OCI-LY7 (cell line): ENCODE data around the gene HHLA2. TPM values are rescaled to one million over a fixed set of nuclear protein-coding genes. Genes with fewer than 3 reads are reported as not detected.
A peak's percentile ranks its signal among the peaks of the same experiment; 100 is the strongest.

Experiments used
- Bru-seq: library from RNA; stranded (reverse); fragments of 400-500 nt; gene quantifications from one replicate; lab custom pipeline; 2021; lab: Mats Ljungman, UMichigan
- BruChase-seq, 2 experiments: library from RNA; stranded (reverse); fragments of 400-500 nt; gene quantifications; one replicate each; lab custom pipeline; 2021; lab: Mats Ljungman, UMichigan
- BruUV-seq: library from RNA; stranded (reverse); fragments of 400-500 nt; replicated peaks from 2 replicates; lab custom pipeline; 2021; lab: Mats Ljungman, UMichigan
- CTCF ChIA-PET: fragments of 300-600 bp; sonication (Branson Sonifier 250); formaldehyde crosslinking; loops from one replicate; lab custom pipeline; 2022; ENCODE audit warnings: antibody characterized with exemption; ENCODE audit not compliant: unreplicated experiment; lab: Charles Lee
- POLR2A ChIA-PET: fragments of 300-600 bp; sonication (Branson Sonifier 250); formaldehyde crosslinking; loops from one replicate; lab custom pipeline; 2022; ENCODE audit warnings: antibody characterized with exemption; lab: Charles Lee
- DNase-seq: peaks from one replicate; pipeline ENCODE4 v3.0.0-alpha.2; 2015; ENCODE audit warnings: low spot score
- H2AFZ ChIP-seq: fragments of 200-600 bp; sonication (generic), shearing (Covaris generic); 2 replicates; pipeline ENCODE4 v1.6.1; 2014; ENCODE audit warnings: mild to moderate bottlenecking, antibody characterized with exemption, low read length, moderate library complexity
- H3K27ac ChIP-seq: fragments of 200-600 bp; sonication (generic); 2 replicates; pipeline ENCODE4 v1.5.1; 2014; ENCODE audit warnings: mixed run types, low read depth, mild to moderate bottlenecking, moderate library complexity, low read length, inconsistent platforms; ENCODE audit not compliant: poor library complexity, severe bottlenecking
- H3K36me3 ChIP-seq: fragments of 200-600 bp; sonication (generic); 2 replicates; pipeline ENCODE4 v1.6.1; 2014; ENCODE audit warnings: mild to moderate bottlenecking, antibody characterized with exemption, low read length, moderate library complexity, mixed read lengths; ENCODE audit not compliant: insufficient read depth
- H3K4me1 ChIP-seq: fragments of 200-600 bp; sonication (generic); 2 replicates; pipeline ENCODE4 v1.5.1; 2014; ENCODE audit warnings: mild to moderate bottlenecking, low read length; ENCODE audit not compliant: insufficient read depth, poor library complexity, severe bottlenecking
- H3K4me2 ChIP-seq: fragments of 200-600 bp; sonication (generic); 2 replicates; pipeline ENCODE4 v1.6.1; 2014; ENCODE audit warnings: mild to moderate bottlenecking, low read length
- H3K4me3 ChIP-seq: fragments of 200-600 bp; sonication (generic); 2 replicates; pipeline ENCODE4 v1.5.1; 2014; ENCODE audit warnings: mild to moderate bottlenecking, low read depth, low read length; ENCODE audit not compliant: poor library complexity, severe bottlenecking
- H3K79me2 ChIP-seq: fragments of 200-600 bp; sonication (generic); 2 replicates; pipeline ENCODE4 v1.6.1; 2016; ENCODE audit warnings: low read depth, mild to moderate bottlenecking, low read length, moderate library complexity, mixed read lengths; ENCODE audit not compliant: insufficient read depth
- H3K9me2 ChIP-seq: fragments of 200-600 bp; sonication (generic); 2 replicates; pipeline ENCODE4 v1.6.1; 2016; ENCODE audit warnings: mild to moderate bottlenecking, low read length, mixed read lengths; ENCODE audit not compliant: insufficient read depth
- H3K9me3 ChIP-seq: fragments of 200-600 bp; sonication (generic); 2 replicates; pipeline ENCODE4 v1.6.1; 2014; ENCODE audit warnings: mild to moderate bottlenecking, mixed run types, low read length, mixed read lengths
- H4K20me1 ChIP-seq: fragments of 200-600 bp; sonication (generic); 2 replicates; pipeline ENCODE4 v1.6.1; 2014; ENCODE audit warnings: mild to moderate bottlenecking, antibody characterized with exemption, low read length, moderate library complexity, mixed read lengths; ENCODE audit not compliant: insufficient read depth
- CTCF ChIP-seq: fragments of 200-600 bp; sonication (generic); conservative IDR thresholded peaks from 2 replicates; pipeline ENCODE4 v1.5.1; 2014; ENCODE audit warnings: mild to moderate bottlenecking, antibody characterized with exemption, low read length, moderate library complexity, mixed read lengths
- EZH2phosphoT487 ChIP-seq: fragments of 200-600 bp; sonication (generic); IDR thresholded peaks from 2 replicates; pipeline ENCODE4 v1.6.1; 2018; ENCODE audit warnings: low read depth, borderline replicate concordance, mild to moderate bottlenecking, mixed run types, antibody characterized with exemption, low read length, moderate library complexity, mixed read lengths
- intact Hi-C: fragments of 100-400 bp; cut with micrococcal nuclease; formaldehyde crosslinking; loops from one replicate; pipeline ENCODE4 v1.10.0; 2022; ENCODE audit not compliant: unreplicated experiment
- long read RNA-seq: library from polyadenylated mRNA; stranded (forward); transcript quantifications from one replicate; pipeline ENCODE4 v2.0.0, GENCODE V29; 2022
- total RNA-seq, 2 experiments: library from RNA; depleted of rRNA in 1 of 2; stranded (reverse); fragments of >200 nt in 1 of 2; shearing (Covaris generic) in 1 of 2; gene quantifications; 2 replicates each; pipeline ENCODE4 v1.2.3, GENCODE V29; 2014 to 2022

Gene HHLA2
- total RNA-seq (2014; rRNA removed; shearing (Covaris generic)) = not detected in 2 replicates
- not detected in 2 replicates for total RNA-seq (2022)
- percentile 5 among the genes with signal in this experiment for Bru-seq, nascent RNA
- percentile 8 among the genes with signal in this experiment for BruChase-seq, experiment 1, labeled RNA remaining after a 6-hour chase
- BruChase-seq, experiment 2, labeled RNA remaining after a 2-hour chase = percentile 8 among the genes with signal in this experiment
- long read RNA-seq = 0 reads

- no TSS peak for BruUV-seq
- no peaks in the 10 kb centered on the region for H3K79me2 ChIP-seq
- intact Hi-C loops = no loop called here
- DNase-seq = no peak
- no peak within 1 kb of the TSS for H2AFZ ChIP-seq
- TF ChIP-seq EZH2phosphoT487 (no peak), CTCF (no peak)
- no peaks in the 10 kb centered on the region for H3K4me1 ChIP-seq
- H3K4me2 ChIP-seq = no peak within 1 kb of the TSS
- H3K9me3 ChIP-seq = no peaks in the 10 kb centered on the region
- H3K9me2 ChIP-seq = no peaks in the 10 kb centered on the region
- H3K36me3 ChIP-seq = no peaks in the 10 kb centered on the region
- H3K4me3 ChIP-seq = no peak within 1 kb of the TSS
- no peak within 1 kb of the TSS for H3K27ac ChIP-seq
- ChIA-PET CTCF (no interaction called here), POLR2A (interaction anchor here (0.5 kb wide), 1 partner anchor 469 kb away, joined by 5 read pairs; no protein-coding TSS in a partner anchor)
- no peaks in the 10 kb centered on the region for H4K20me1 ChIP-seq
Measured at GRCh38 chr3:108296239-108296638, at the start of gene HHLA2. TSS of gene HHLA2 (plus strand) at chr3:108296548. CDS start at chr3:108351814, 55,266 bp downstream.

GRCh38 chr3:108250626-108251025 lies 45.7 kb upstream of the HHLA2 start:
- no peak overlapping the region for H3K4me2 ChIP-seq
- H3K9me3 ChIP-seq = no peaks in the 10 kb centered on the region
- TF ChIP-seq EZH2phosphoT487 = no peak
- no peak for TF ChIP-seq CTCF
- no peaks in the 10 kb centered on the region for H3K4me1 ChIP-seq
- no peaks in the 10 kb centered on the region for H4K20me1 ChIP-seq
- intact Hi-C loops = no loop called here
- H3K36me3 ChIP-seq = no peaks in the 10 kb centered on the region
- POLR2A ChIA-PET = no interaction called here
- BruUV-seq = no TSS peak
- CTCF ChIA-PET = no interaction called here
- H2AFZ ChIP-seq = no peak overlapping the region
- DNase-seq = no peak
- no peak overlapping the region for H3K27ac ChIP-seq
- H3K9me2 ChIP-seq = 0 out of 2 replicates have a peak, but pooled peaks cover 6% of the 10 kb centered on the region
- no peak overlapping the region for H3K4me3 ChIP-seq
- no peaks in the 10 kb centered on the region for H3K79me2 ChIP-seq

GRCh38 chr3:108251265-108251664 lies 45.1 kb upstream of the HHLA2 start:
- no peak for DNase-seq
- POLR2A ChIA-PET = interaction anchor here (0.7 to 0.8 kb wide), 2 partner anchors 9 to 281 kb away, joined by 3 read pairs; no protein-coding TSS in a partner anchor

More at GRCh38 chr3:108251265-108251664, 45.1 kb upstream of the HHLA2 start:
- no peaks in the 10 kb centered on the region for H3K4me1 ChIP-seq
- H3K36me3 ChIP-seq = no peaks in the 10 kb centered on the region
- H3K4me2 ChIP-seq = no peak overlapping the region
- CTCF ChIA-PET = no interaction called here
- H3K27ac ChIP-seq = no peak overlapping the region
- H4K20me1 ChIP-seq = no peaks in the 10 kb centered on the region
- no peaks in the 10 kb centered on the region for H3K79me2 ChIP-seq
- H2AFZ ChIP-seq = no peak overlapping the region
- no TSS peak for BruUV-seq
- intact Hi-C loops = no loop called here
- TF ChIP-seq EZH2phosphoT487 (no peak), CTCF (no peak)
- 0 out of 2 replicates have a peak, but pooled peaks cover 6% of the 10 kb centered on the region for H3K9me2 ChIP-seq
- H3K4me3 ChIP-seq = no peak overlapping the region
- no peaks in the 10 kb centered on the region for H3K9me3 ChIP-seq
